ENCODE measurements around the gene LY86.
"Not testable (repeated sequence)": the region's sequence is repeated elsewhere in the genome, so short reads cannot be mapped to it uniquely, and the experiment has no call there.

GRCh38 chr6:6670150-6670549 is 81.6 kb downstream of the LY86 start:
- not testable (repeated sequence) for TF ChIP-seq EP300 (IDR thresholded peaks at IDR 0.05); POLR2A (IDR thresholded peaks at IDR 0.05; ENCODE audit: low read depth); POLR2AphosphoS5 (IDR thresholded peaks at IDR 0.05)
- TF ChIP-seq, protein P1, sequence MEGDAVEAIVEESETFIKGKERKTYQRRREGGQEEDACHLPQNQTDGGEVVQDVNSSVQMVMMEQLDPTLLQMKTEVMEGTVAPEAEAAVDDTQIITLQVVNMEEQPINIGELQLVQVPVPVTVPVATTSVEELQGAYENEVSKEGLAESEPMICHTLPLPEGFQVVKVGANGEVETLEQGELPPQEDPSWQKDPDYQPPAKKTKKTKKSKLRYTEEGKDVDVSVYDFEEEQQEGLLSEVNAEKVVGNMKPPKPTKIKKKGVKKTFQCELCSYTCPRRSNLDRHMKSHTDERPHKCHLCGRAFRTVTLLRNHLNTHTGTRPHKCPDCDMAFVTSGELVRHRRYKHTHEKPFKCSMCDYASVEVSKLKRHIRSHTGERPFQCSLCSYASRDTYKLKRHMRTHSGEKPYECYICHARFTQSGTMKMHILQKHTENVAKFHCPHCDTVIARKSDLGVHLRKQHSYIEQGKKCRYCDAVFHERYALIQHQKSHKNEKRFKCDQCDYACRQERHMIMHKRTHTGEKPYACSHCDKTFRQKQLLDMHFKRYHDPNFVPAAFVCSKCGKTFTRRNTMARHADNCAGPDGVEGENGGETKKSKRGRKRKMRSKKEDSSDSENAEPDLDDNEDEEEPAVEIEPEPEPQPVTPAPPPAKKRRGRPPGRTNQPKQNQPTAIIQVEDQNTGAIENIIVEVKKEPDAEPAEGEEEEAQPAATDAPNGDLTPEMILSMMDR (IDR thresholded peaks at IDR 0.05): not testable (repeated sequence)
